Astrocyte of the spinal cord (primary cell): ENCODE results near the gene FPR3.

Experiments
- DNase-seq: peaks from one replicate; pipeline ENCODE4 v3.0.0; 2011; ENCODE audit warnings: low read depth, low spot score
- H3K4me3 ChIP-seq: 2 replicates; pipeline ENCODE4 v1.5.1; 2011; ENCODE audit warnings: low read depth, mild to moderate bottlenecking, low read length, moderate library complexity
- in situ Hi-C: cut with HindIII; loops from 2 replicates; pipeline ENCODE4 v1.10.0; 2017; ENCODE audit warnings: low sequenced_read_pairs
- TF ChIP-seq, protein P1 (sequence below): IDR thresholded peaks from 2 replicates; pipeline ENCODE4 v1.5.1; 2012; ENCODE audit warnings: low read depth, mild to moderate bottlenecking, low read length, inconsistent platforms

FPR3 gene

DNA sequence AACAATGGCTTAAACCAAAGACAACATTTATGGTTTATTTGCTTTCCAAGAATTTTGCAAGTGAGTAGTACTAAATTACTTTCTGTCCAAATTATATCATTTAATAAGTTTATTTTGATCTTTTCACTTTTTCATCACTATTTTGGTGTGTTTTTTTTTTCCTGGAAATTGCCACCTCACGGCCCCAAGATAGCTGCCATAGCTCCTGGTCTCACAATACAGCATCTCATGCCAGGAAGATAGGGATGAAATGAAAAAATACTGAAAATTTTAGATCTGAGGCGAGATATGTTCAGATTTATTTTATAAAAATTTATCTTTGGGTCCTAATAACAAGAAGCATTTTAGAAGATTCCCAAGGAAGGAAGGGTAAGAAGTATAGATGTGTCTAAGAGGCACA, 6.9 kb upstream of the FPR3 start:
- TF ChIP-seq, protein P1, sequence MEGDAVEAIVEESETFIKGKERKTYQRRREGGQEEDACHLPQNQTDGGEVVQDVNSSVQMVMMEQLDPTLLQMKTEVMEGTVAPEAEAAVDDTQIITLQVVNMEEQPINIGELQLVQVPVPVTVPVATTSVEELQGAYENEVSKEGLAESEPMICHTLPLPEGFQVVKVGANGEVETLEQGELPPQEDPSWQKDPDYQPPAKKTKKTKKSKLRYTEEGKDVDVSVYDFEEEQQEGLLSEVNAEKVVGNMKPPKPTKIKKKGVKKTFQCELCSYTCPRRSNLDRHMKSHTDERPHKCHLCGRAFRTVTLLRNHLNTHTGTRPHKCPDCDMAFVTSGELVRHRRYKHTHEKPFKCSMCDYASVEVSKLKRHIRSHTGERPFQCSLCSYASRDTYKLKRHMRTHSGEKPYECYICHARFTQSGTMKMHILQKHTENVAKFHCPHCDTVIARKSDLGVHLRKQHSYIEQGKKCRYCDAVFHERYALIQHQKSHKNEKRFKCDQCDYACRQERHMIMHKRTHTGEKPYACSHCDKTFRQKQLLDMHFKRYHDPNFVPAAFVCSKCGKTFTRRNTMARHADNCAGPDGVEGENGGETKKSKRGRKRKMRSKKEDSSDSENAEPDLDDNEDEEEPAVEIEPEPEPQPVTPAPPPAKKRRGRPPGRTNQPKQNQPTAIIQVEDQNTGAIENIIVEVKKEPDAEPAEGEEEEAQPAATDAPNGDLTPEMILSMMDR = no peak
- no peak for DNase-seq
- no peak overlapping the region for H3K4me3 ChIP-seq
- in situ Hi-C loops = no loop called here

DNA sequence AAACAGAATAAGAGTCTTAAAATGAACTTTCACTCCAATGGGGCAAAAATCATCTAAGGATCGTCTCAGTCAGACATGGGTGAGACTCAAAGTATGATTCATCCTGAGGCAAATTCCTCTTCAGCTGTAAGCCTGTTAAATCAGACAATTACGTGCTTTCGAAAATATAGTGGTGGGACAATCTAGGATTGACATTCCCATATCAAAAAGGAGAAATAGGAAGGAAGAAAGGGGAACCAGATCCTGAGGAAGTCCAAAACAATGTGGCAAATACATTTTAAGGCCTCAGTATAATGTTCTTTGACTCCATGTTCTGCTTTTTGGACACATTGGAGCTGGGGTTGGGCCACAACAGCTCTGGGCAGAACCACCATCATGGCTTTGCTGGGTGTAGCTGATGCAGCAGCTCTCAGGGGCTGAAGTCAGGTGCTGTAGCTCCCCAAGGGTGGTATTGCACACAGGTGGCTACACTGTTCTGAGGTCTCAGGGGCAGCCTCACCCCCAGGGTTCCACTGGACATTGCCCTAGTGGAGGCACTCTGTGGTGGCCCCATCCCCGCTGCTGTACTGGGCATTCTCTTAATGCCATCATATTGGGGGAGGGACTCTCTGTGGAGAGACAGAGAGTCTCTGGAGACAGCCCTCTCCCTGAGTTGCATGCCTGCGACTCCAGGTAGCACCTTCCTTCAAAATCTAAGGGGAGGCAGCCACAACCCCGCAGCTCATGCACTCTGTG, 5.7 kb upstream of the FPR3 start:
- no peak for DNase-seq
- in situ Hi-C loops = no loop called here

DNA sequence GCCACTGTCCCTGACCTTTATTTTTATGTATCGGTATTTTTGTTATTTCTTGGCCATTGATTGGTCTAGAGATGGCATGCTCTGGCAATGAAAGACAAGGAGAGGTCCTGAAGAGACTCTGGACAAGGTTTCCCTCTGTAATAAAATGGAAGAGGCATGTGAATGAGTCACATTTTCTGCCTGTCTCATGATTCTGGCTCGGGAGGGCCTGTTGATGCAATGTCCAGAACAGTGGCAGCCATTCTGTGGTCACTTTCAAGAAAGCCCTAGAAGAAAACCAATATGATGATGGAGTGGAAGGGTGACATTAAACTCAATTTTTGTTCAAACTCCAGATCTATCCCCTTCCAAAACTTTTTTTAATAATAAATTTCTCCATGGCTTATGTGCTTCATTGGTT, 2.0 kb upstream of the FPR3 start:
- no peak for DNase-seq
- in situ Hi-C loops = no loop called here

More for the DNA sequence above, 5.7 kb upstream of the FPR3 start:
- TF ChIP-seq, protein P1 = no peak
- H3K4me3 ChIP-seq = no peak overlapping the region

DNA sequence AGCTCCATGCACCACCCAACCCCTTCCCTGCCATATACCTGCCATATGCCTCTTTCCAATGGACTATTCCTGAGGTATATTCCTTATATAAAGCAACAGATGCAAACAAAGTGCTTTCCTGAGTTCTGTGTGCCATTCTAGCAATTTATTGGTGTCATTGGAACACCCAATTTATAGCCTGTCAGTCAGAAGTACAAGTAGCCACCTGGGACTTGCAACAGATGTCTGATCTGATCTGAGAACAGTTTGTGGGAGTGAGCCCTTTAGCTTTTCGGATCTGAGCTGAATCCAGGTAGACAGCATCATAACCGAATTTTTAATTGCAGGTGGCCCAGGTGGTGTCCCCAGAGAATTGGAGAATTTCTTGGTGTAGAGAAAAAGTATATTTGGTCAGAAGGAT, 963 bp upstream of the FPR3 start:
- no peak for DNase-seq
- TF ChIP-seq, protein P1 = no peak
- in situ Hi-C loops = no loop called here
- no peak overlapping the region for H3K4me3 ChIP-seq

More for the DNA sequence above, 2.0 kb upstream of the FPR3 start:
- TF ChIP-seq, protein P1 = no peak
- H3K4me3 ChIP-seq = no peak overlapping the region

DNA sequence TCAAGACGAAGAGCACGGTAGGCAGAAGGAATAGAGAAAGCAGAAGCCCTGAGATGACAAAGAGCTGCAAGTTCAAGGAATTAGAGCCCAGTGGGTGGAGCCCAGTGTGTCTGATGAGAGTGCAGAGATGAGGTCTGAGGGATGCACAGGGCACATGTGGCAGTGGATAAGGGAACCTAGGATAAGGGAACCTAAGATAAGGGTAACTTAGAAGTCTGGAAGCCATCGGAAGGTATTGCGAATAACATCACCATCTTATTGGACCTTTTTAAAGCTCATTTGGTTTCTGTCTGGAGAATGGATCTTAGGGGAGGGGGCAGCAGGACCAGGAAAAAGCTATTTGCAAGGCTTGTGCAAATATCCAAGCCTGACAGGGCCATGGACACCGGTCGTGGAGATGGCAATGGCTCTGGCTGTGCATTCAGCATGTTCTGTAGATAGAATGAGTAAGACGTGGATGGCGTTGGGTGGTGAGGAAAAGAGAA, 1.3 kb downstream of the FPR3 start:
- TF ChIP-seq, protein P1 = no peak
- no peak overlapping the region for H3K4me3 ChIP-seq
- DNase-seq = no peak
- in situ Hi-C loops = no loop called here

DNA sequence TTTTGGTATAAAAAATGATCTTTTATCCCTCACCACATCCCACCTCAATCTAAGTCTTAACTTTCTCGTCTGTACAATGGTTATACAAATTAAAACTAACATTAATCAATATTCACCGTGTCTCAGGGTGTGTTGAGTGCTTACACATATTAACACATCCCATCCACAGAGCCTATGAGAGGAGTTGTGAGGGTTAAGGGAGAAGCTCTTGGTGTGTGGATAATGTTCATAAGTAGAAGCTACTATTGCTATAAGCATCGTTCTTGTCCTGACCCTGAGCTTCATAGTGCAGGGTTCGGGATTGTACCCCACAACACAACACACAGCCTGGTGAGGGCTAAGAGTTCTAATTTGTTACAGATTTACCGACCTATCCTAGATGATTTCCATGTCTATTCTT, 2.5 kb downstream of the FPR3 start:
- TF ChIP-seq, protein P1 = no peak
- no peak overlapping the region for H3K4me3 ChIP-seq
- no peak for DNase-seq
- in situ Hi-C loops = no loop called here
